Measurements from ENCODE around the gene CLSTN2.

CLSTN2 gene

GRCh38 chr3:140440446-140440845 lies 505.5 kb downstream of the CLSTN2 start:
- H3K4me2 ChIP-seq (ENCODE audit: low read length, poor library complexity, severe bottlenecking), result no peak overlapping the region
- H3K27ac ChIP-seq (ENCODE audit: low read length, poor library complexity, severe bottlenecking), result peak overlapping the region; percentile 64
- no peak overlapping the region for H2AK5ac ChIP-seq (ENCODE audit: low read length, severe bottlenecking)
- H3K14ac ChIP-seq (ENCODE audit: low read length in 2 of 2), result no peak overlapping the region
- H3K36me3 ChIP-seq (ENCODE audit: control insufficient read depth in 1 of 2, insufficient read depth in 2 of 2, low read depth in 1 of 2, low read length in 2 of 2), result peaks cover 0 to 3% of the 10 kb centered on the region in 2 experiments
- no peak for DNase-seq
- H2BK5ac ChIP-seq (ENCODE audit: low read depth, low read length, poor library complexity, severe bottlenecking), result no peak overlapping the region
- H3K4me3 ChIP-seq (ENCODE audit: insufficient read depth in 1 of 2, low read depth in 1 of 2, low read length in 2 of 2), result no peak overlapping the region
- WGBS, result 94% methylated on average over 1 of the region's 1 CpG
- H2BK12ac ChIP-seq (ENCODE audit: low read length in 2 of 2), result no peak overlapping the region
- no peak overlapping the region for H3K23ac ChIP-seq (ENCODE audit: low read length in 2 of 2)
- H3K4me1 ChIP-seq (ENCODE audit: control insufficient read depth, insufficient read depth, low read depth, low read length), result peaks cover 8% of the 10 kb centered on the region
- no peak overlapping the region for H3K18ac ChIP-seq (ENCODE audit: low read depth in 1 of 2, low read length in 2 of 2)
- H3K27me3 ChIP-seq (ENCODE audit: control insufficient read depth in 1 of 2, insufficient read depth in 1 of 2, low read length in 2 of 2), result no peaks in the 10 kb centered on the region
- H4K91ac ChIP-seq (ENCODE audit: low read length), result no peak overlapping the region
- H4K8ac ChIP-seq (ENCODE audit: low read length), result no peak overlapping the region
- no peak overlapping the region for H2AFZ ChIP-seq (ENCODE audit: low read depth, low read length)
- peak overlapping the region; percentile 42 for H3K9ac ChIP-seq (ENCODE audit: low read length)
- H2BK120ac ChIP-seq (ENCODE audit: low read depth, low read length), result no peak overlapping the region
- H3K79me1 ChIP-seq (replicated peaks; ENCODE audit: low read length, poor library complexity, severe bottlenecking), result no peaks in the 10 kb centered on the region
- no peak overlapping the region for H2BK15ac ChIP-seq (ENCODE audit: low read depth, poor library complexity, severe bottlenecking)
- no peak overlapping the region for H3K4ac ChIP-seq (ENCODE audit: low read depth in 1 of 2, low read length in 2 of 2)
- H3K9me3 ChIP-seq (ENCODE audit: control insufficient read depth, low read length), result no peaks in the 10 kb centered on the region

- H3K27me3 ChIP-seq (ENCODE audit: control insufficient read depth in 1 of 2, insufficient read depth in 1 of 2, low read length in 2 of 2), result no peaks in the 10 kb centered on the region
- no peak overlapping the region for H2AK5ac ChIP-seq (ENCODE audit: low read length, severe bottlenecking)
- H4K8ac ChIP-seq (ENCODE audit: low read length), result no peak overlapping the region
- H2BK15ac ChIP-seq (ENCODE audit: low read depth, poor library complexity, severe bottlenecking), result no peak overlapping the region
- H2BK5ac ChIP-seq (ENCODE audit: low read depth, low read length, poor library complexity, severe bottlenecking), result peak overlapping the region; percentile 25
- 80% methylated on average over 2 of the region's 2 CpGs for WGBS
- H3K14ac ChIP-seq (ENCODE audit: low read length in 2 of 2), result no peak overlapping the region
- H3K4me2 ChIP-seq (ENCODE audit: low read length, poor library complexity, severe bottlenecking), result no peak overlapping the region
- H3K23ac ChIP-seq (ENCODE audit: low read length in 2 of 2), result no peak overlapping the region
- H3K27ac ChIP-seq (ENCODE audit: low read length, poor library complexity, severe bottlenecking), result peak overlapping the region; percentile 64
- H3K4ac ChIP-seq (ENCODE audit: low read depth in 1 of 2, low read length in 2 of 2), result no peak overlapping the region
- H2BK120ac ChIP-seq (ENCODE audit: low read depth, low read length), result no peak overlapping the region
- no peak overlapping the region for H4K91ac ChIP-seq (ENCODE audit: low read length)
- H3K4me3 ChIP-seq (ENCODE audit: insufficient read depth in 1 of 2, low read depth in 1 of 2, low read length in 2 of 2), result no peak overlapping the region
- H3K9me3 ChIP-seq (ENCODE audit: control insufficient read depth, low read length), result no peaks in the 10 kb centered on the region
- H3K79me1 ChIP-seq (replicated peaks; ENCODE audit: low read length, poor library complexity, severe bottlenecking), result no peaks in the 10 kb centered on the region
- DNase-seq, result no peak
- H3K36me3 ChIP-seq (ENCODE audit: control insufficient read depth in 1 of 2, insufficient read depth in 2 of 2, low read depth in 1 of 2, low read length in 2 of 2), result peaks cover 0 to 3% of the 10 kb centered on the region in 2 experiments
- H3K18ac ChIP-seq (ENCODE audit: low read depth in 1 of 2, low read length in 2 of 2), result no peak overlapping the region
- peaks cover 8% of the 10 kb centered on the region for H3K4me1 ChIP-seq (ENCODE audit: control insufficient read depth, insufficient read depth, low read depth, low read length)
- no peak overlapping the region for H2BK12ac ChIP-seq (ENCODE audit: low read length in 2 of 2)
- peak overlapping the region; percentile 40 for H3K9ac ChIP-seq (ENCODE audit: low read length)
- H2AFZ ChIP-seq (ENCODE audit: low read depth, low read length), result no peak overlapping the region
Measured at GRCh38 chr3:140441006-140441405, 506.0 kb downstream of the CLSTN2 start.

- Histone ChIP-seq H3K9ac (ENCODE audit: low read length) (no peak overlapping the region), H3K9me3 (ENCODE audit: control insufficient read depth, low read length) (no peaks in the 10 kb centered on the region), H3K23ac (ENCODE audit: low read length in 2 of 2) (no peak overlapping the region), H2BK12ac (ENCODE audit: low read length in 2 of 2) (no peak overlapping the region), H3K4me3 (ENCODE audit: insufficient read depth in 1 of 2, low read depth in 1 of 2, low read length in 2 of 2) (no peak overlapping the region), H3K27me3 (ENCODE audit: control insufficient read depth in 1 of 2, insufficient read depth in 1 of 2, low read length in 2 of 2) (no peaks in the 10 kb centered on the region), H3K18ac (ENCODE audit: low read depth in 1 of 2, low read length in 2 of 2) (no peak overlapping the region), H2AFZ (ENCODE audit: low read depth, low read length) (no peak overlapping the region), H2BK120ac (ENCODE audit: low read depth, low read length) (no peak overlapping the region), H3K4me1 (ENCODE audit: control insufficient read depth, insufficient read depth, low read depth, low read length) (peaks cover 9% of the 10 kb centered on the region), H2AK5ac (ENCODE audit: low read length, severe bottlenecking) (no peak overlapping the region), H2BK5ac (ENCODE audit: low read depth, low read length, poor library complexity, severe bottlenecking) (no peak overlapping the region), H2BK15ac (ENCODE audit: low read depth, poor library complexity, severe bottlenecking) (no peak overlapping the region), H3K79me1 (replicated peaks; ENCODE audit: low read length, poor library complexity, severe bottlenecking) (no peaks in the 10 kb centered on the region), H3K27ac (ENCODE audit: low read length, poor library complexity, severe bottlenecking) (no peak overlapping the region), H3K4me2 (ENCODE audit: low read length, poor library complexity, severe bottlenecking) (no peak overlapping the region), H3K14ac (ENCODE audit: low read length in 2 of 2) (no peak overlapping the region), H3K4ac (ENCODE audit: low read depth in 1 of 2, low read length in 2 of 2) (no peak overlapping the region), H4K91ac (ENCODE audit: low read length) (no peak overlapping the region), H4K8ac (ENCODE audit: low read length) (no peak overlapping the region), H3K36me3 (ENCODE audit: control insufficient read depth in 1 of 2, insufficient read depth in 2 of 2, low read depth in 1 of 2, low read length in 2 of 2) (peaks cover 0 to 3% of the 10 kb centered on the region in 2 experiments)
- no peak for DNase-seq
- 56% methylated on average over 2 of the region's 2 CpGs for WGBS
Measured at GRCh38 chr3:140442621-140443020, 507.6 kb downstream of the CLSTN2 start.

DNA sequence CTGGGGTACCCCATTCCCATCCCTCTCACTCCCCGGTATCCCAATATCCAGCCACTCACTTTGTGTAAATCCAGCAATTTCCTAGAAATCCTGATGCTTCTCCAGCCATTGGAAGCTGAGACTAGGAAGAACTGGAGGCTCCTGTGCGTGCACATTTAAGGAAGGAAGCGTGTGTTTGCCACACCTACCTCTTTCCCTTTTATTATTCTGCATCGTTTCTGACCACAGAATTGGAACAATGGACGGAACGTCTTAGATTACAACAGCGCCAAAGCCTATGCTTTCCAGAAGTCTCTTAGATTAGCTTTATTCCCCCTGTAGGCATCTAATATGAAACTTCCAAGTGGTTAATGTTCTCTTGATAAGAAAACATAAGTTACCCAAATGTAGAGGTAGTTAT lies 508.1 kb downstream of the CLSTN2 start:
- Histone ChIP-seq H2AFZ (ENCODE audit: low read depth, low read length) (no peak overlapping the region), H2BK15ac (ENCODE audit: low read depth, poor library complexity, severe bottlenecking) (no peak overlapping the region), H3K9me3 (ENCODE audit: control insufficient read depth, low read length) (no peaks in the 10 kb centered on the region), H3K4me3 (ENCODE audit: insufficient read depth in 1 of 2, low read depth in 1 of 2, low read length in 2 of 2) (no peak overlapping the region), H3K27ac (ENCODE audit: low read length, poor library complexity, severe bottlenecking) (no peak overlapping the region), H3K27me3 (ENCODE audit: control insufficient read depth in 1 of 2, insufficient read depth in 1 of 2, low read length in 2 of 2) (no peaks in the 10 kb centered on the region), H3K4me1 (ENCODE audit: control insufficient read depth, insufficient read depth, low read depth, low read length) (peaks cover 9% of the 10 kb centered on the region), H3K36me3 (ENCODE audit: control insufficient read depth in 1 of 2, insufficient read depth in 2 of 2, low read depth in 1 of 2, low read length in 2 of 2) (peaks cover 0 to 3% of the 10 kb centered on the region in 2 experiments), H3K4ac (ENCODE audit: low read depth in 1 of 2, low read length in 2 of 2) (no peak overlapping the region), H3K23ac (ENCODE audit: low read length in 2 of 2) (no peak overlapping the region), H3K9ac (ENCODE audit: low read length) (no peak overlapping the region), H2BK12ac (ENCODE audit: low read length in 2 of 2) (no peak overlapping the region), H4K91ac (ENCODE audit: low read length) (no peak overlapping the region), H4K8ac (ENCODE audit: low read length) (no peak overlapping the region), H2BK5ac (ENCODE audit: low read depth, low read length, poor library complexity, severe bottlenecking) (no peak overlapping the region), H2BK120ac (ENCODE audit: low read depth, low read length) (no peak overlapping the region), H3K18ac (ENCODE audit: low read depth in 1 of 2, low read length in 2 of 2) (no peak overlapping the region), H3K79me1 (replicated peaks; ENCODE audit: low read length, poor library complexity, severe bottlenecking) (no peaks in the 10 kb centered on the region), H3K14ac (ENCODE audit: low read length in 2 of 2) (no peak overlapping the region), H2AK5ac (ENCODE audit: low read length, severe bottlenecking) (no peak overlapping the region), H3K4me2 (ENCODE audit: low read length, poor library complexity, severe bottlenecking) (no peak overlapping the region)
- WGBS, result 75% methylated on average over 3 of the region's 7 CpGs
- DNase-seq, result no peak
